Measurements from ENCODE around the gene COL5A1.
A peak's percentile ranks its signal among the peaks of the same experiment; 100 is the strongest.

COL5A1 gene

GRCh38 chr9:134655101-134655500, 13.5 kb downstream of the COL5A1 start:
- Histone ChIP-seq H3K27me3 (ENCODE audit: insufficient read depth, low read length, poor library complexity) (no peaks in the 10 kb centered on the region), H3K4me1 (ENCODE audit: insufficient read depth, low read length) (no peaks in the 10 kb centered on the region), H3K36me3 (ENCODE audit: insufficient read depth, low read length) (no peaks in the 10 kb centered on the region), H3K9ac (ENCODE audit: low read depth, low read length) (no peak overlapping the region), H4K20me1 (ENCODE audit: insufficient read depth, low read length) (no peaks in the 10 kb centered on the region), H3K9me3 (ENCODE audit: insufficient read depth, low read length, severe bottlenecking) (no peaks in the 10 kb centered on the region), H3K4me3 (ENCODE audit: low read depth in 1 of 2, low read length in 2 of 2) (no peak overlapping the region), H3K4me2 (ENCODE audit: insufficient read depth, low read length) (no peak overlapping the region), H3K79me2 (ENCODE audit: insufficient read depth, low read length) (no peaks in the 10 kb centered on the region), H2AFZ (ENCODE audit: low read depth, low read length) (no peak overlapping the region), H3K27ac (ENCODE audit: low read length) (no peak overlapping the region)
- no peak; the same call in 2 of the 3 replicates for ATAC-seq (ENCODE audit: insufficient read depth, low read depth)
- TF ChIP-seq CTCF (IDR thresholded peaks at IDR 0.05; ENCODE audit: borderline replicate concordance, extremely low read depth, low read length, poor library complexity, severe bottlenecking), result no peak
- no peak for TF ChIP-seq EZH2 (IDR thresholded peaks at IDR 0.05; ENCODE audit: borderline replicate concordance, low read depth, low read length, severe bottlenecking)
- no peak for DNase-seq

GRCh38 chr9:134655586-134656333, 14.2 kb downstream of the COL5A1 start:
- Histone ChIP-seq H3K4me3 (ENCODE audit: low read depth in 1 of 2, low read length in 2 of 2) (no peak overlapping the region), H3K79me2 (ENCODE audit: insufficient read depth, low read length) (no peaks in the 10 kb centered on the region), H3K9me3 (ENCODE audit: insufficient read depth, low read length, severe bottlenecking) (no peaks in the 10 kb centered on the region), H3K9ac (ENCODE audit: low read depth, low read length) (no peak overlapping the region), H3K4me1 (ENCODE audit: insufficient read depth, low read length) (no peaks in the 10 kb centered on the region), H3K4me2 (ENCODE audit: insufficient read depth, low read length) (no peak overlapping the region), H3K36me3 (ENCODE audit: insufficient read depth, low read length) (no peaks in the 10 kb centered on the region), H2AFZ (ENCODE audit: low read depth, low read length) (no peak overlapping the region), H3K27me3 (ENCODE audit: insufficient read depth, low read length, poor library complexity) (no peaks in the 10 kb centered on the region), H3K27ac (ENCODE audit: low read length) (no peak overlapping the region), H4K20me1 (ENCODE audit: insufficient read depth, low read length) (no peaks in the 10 kb centered on the region)
- no peak for TF ChIP-seq EZH2 (IDR thresholded peaks at IDR 0.05; ENCODE audit: borderline replicate concordance, low read depth, low read length, severe bottlenecking)
- no peak for TF ChIP-seq CTCF (IDR thresholded peaks at IDR 0.05; ENCODE audit: borderline replicate concordance, extremely low read depth, low read length, poor library complexity, severe bottlenecking)
- ATAC-seq (ENCODE audit: insufficient read depth, low read depth) (no peak), DNase-seq (no peak)

- H3K4me1 ChIP-seq (ENCODE audit: insufficient read depth, low read length), result no peaks in the 10 kb centered on the region
- no peak overlapping the region for H2AFZ ChIP-seq (ENCODE audit: low read depth, low read length)
- TF ChIP-seq EZH2 (IDR thresholded peaks at IDR 0.05; ENCODE audit: borderline replicate concordance, low read depth, low read length, severe bottlenecking) (no peak), CTCF (IDR thresholded peaks at IDR 0.05; ENCODE audit: borderline replicate concordance, extremely low read depth, low read length, poor library complexity, severe bottlenecking) (peak; percentile 44)
- no peak overlapping the region for H3K9ac ChIP-seq (ENCODE audit: low read depth, low read length)
- H3K9me3 ChIP-seq (ENCODE audit: insufficient read depth, low read length, severe bottlenecking), result no peaks in the 10 kb centered on the region
- no peak overlapping the region for H3K4me2 ChIP-seq (ENCODE audit: insufficient read depth, low read length)
- no peak overlapping the region for H3K27ac ChIP-seq (ENCODE audit: low read length)
- H3K36me3 ChIP-seq (ENCODE audit: insufficient read depth, low read length), result no peaks in the 10 kb centered on the region
- H3K4me3 ChIP-seq (ENCODE audit: low read depth in 1 of 2, low read length in 2 of 2), result no peak overlapping the region
- no peaks in the 10 kb centered on the region for H3K27me3 ChIP-seq (ENCODE audit: insufficient read depth, low read length, poor library complexity)
- DNase-seq (no peak), ATAC-seq (ENCODE audit: insufficient read depth, low read depth) (no peak)
- no peaks in the 10 kb centered on the region for H4K20me1 ChIP-seq (ENCODE audit: insufficient read depth, low read length)
- H3K79me2 ChIP-seq (ENCODE audit: insufficient read depth, low read length), result no peaks in the 10 kb centered on the region
These were observed 14.9 kb downstream of the COL5A1 start for GRCh38 chr9:134656334-134657006.

Measured in DND-41 (cell line).